ENCODE measurements around the gene IFT22.
"Not testable (repeated sequence)": the region's sequence is repeated elsewhere in the genome, so short reads cannot be mapped to it uniquely, and the experiment has no call there.

Gene IFT22

DNA sequence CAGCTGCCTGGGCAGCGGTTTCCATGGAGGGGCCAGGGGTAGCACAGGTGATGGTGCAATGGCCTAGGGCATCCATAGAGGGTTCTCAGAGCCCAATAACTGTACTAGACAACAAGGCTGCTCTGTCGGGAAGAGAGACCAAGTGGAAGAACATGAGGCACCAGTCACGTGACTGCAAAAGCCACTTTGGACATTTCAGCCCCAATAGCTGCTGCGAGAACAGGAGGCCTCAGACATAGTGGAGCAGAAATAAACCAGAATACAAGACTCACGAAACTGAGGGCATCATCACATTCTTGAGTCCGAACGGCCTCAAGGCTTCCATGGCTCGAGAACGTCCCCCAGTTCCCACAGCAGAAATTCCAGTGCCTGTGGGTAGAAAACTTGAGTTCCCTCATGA lies 44.5 kb downstream of the IFT22 start:
- DNase-seq: no peak

DNA sequence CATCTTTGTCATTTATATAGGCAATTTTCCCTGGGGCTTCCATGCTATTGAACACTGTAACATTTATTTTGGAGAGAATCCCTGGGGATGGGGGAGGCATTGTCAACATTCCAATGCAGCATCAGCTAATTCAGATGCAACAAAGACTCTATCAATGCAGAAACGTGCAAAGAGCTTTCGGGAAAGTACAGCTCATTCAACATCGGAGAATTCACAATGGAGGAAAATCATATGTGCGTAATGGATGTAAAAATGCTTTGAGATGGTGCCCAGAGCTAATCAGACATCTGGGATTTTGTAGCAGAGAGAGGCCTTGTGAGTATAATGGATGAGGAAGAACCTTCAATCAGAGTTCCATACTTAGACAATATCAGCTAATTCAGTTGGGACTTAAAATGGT lies 48.4 kb downstream of the IFT22 start:
- no peak for DNase-seq

DNA sequence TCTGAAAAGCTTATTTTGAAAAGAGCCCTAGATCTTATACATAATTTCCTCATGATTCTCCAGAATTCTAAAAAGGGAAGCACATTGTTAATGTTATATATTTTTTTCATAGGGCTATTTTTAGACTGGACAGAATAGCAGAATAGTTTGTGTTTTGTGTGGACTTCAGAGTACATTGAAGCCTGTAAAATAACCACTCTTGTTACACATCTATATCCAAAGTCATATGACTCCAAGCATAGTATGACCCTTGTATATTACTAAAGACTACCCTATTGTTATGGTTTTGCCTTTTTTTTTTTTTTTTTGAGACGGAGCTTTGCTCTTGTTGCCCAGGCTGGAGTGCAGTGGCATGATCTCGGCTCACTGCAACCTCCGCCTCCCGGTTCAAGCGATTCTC lies 50.6 kb downstream of the IFT22 start:
- DNase-seq: no peak

DNA sequence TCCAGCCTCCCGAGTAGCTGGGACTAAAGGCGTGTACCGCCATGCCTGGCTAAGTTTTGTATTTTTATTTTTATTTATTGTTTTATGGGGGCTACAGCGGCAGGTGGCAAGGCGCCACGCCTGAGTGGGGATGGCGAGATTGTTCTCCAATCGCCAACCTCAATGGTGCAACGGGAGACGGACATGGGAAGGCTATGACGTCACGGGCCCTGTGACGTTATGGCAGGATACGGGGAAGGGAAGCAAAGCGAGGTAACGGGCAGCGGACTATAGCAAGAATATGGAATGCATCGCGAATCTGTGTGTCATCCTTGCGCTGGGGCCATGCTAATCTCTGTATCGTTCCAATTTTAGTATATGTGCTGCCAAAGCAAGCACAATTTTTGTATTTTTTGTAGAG lies 51.9 kb downstream of the IFT22 start:
- DNase-seq: no peak

DNA sequence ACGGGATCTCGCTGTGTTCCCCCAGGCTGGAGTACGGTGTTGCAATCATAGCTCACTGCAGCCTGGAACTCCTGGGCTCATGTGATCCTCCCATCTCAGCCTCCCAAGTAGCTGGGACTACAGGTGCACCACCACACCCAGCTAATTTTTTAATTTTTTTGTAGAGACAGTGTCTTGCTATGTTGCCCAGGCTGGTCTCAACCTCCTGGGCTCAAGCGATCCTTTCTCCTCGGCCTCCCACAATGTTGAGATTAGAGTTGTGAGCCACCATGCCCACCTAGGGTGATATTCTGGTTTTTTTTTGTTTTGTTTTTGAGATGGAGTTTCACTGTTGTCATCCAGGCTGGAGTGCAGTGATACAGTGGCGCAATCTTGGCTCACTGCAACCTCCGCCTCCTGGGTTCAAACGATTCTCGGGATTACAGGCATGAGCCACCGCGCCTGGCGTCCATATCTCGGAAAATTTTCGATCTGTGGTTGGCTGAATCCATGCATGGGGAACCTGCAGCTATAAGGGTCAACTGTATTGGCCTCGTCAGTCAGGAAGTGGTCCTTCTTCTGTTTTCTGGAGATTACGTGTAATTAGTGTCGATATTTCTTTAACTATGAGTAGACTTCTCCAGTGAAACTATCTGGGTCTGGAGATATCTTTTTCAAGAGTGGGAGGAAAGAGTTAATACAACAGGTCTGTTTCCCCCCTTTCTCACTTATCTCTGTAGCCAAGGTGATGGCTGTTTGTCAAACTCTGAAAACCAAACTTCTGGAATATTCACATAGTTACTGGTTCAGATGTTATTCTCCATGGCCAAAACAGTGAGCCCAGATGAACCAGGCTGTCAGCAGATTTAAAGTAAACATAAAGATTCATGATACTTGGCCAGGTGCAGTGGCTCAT lies 55.7 kb downstream of the IFT22 start:
- no peak for DNase-seq

DNA sequence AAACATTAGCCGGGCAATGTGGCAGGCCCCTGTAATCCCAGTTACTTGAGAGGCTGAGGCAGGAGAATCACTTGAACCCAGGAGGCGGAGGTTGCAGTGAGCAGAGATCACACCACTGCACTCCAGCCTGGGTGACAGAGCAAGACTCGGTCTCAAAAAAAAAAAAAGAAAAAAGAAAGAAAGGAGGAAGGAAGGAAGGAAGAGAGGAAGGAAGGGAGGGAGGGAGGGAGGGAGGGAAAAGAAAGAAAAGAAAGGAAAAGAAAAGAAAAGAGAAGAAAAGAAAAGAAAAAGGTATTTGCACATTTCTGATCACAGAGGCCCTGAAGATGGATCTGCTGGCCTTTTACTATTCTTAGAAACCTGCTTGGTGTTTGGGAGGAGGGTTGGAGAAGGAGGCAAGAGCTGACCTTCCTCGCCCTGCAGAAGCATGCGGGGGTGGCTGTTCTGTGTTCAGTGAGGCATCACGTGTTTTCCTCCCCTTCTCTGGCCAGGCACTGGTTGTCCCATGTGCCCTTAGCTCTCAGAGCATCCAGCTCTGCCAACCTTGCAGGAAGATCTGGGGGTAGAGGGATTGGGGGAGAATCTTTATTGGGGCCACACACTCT lies 57.4 kb downstream of the IFT22 start:
- not testable (repeated sequence) for DNase-seq

Measured in stimulated activated CD8-positive, alpha-beta memory T cell treated with anti-CD3 and anti-CD28 coated beads, Interleukin-4, amount 100 ng/mL, for 48 hours (primary cell).